Fibroblast of lung (primary cell): ENCODE measurements around the gene RHD.

Experiments used
- EZH2 ChIP-seq: IDR thresholded peaks from 2 replicates; pipeline ENCODE4 v1.5.1; 2012; ENCODE audit warnings: low read length, control low read depth, mild to moderate bottlenecking; ENCODE audit errors: missing control alignments
- TF ChIP-seq, protein P1 (sequence below), 2 donors: IDR thresholded peaks in 1 of 2; conservative IDR thresholded peaks in 1 of 2; 1 replicate in 1 of 2; 2 replicates in 1 of 2; pipeline ENCODE4 v1.5.1; 2011 to 2012; ENCODE audit warnings: low read length in 2 of 2, control low read depth in 1 of 2, inconsistent platforms in 1 of 2, low read depth in 1 of 2, mild to moderate bottlenecking in 1 of 2

DNA sequence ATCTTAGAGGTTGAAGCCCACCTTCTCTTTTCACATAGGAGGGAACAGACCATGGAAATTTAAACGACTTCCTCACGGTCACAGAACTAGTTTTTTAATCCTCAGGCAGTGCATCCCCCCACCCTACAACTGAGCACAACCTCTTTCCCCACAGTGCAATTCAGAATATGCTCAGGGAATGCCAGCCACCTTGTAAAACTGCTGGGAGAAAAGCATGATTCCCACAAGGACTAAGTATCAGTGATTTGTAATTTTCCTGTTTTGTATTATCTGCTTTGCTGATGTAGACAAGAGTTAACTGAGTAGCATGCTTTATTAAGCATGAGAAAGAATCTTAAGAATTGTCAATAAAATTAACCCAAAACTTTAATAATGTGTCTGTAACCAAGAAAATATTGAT, 89.6 kb downstream of the RHD start:
- TF ChIP-seq, protein P1, sequence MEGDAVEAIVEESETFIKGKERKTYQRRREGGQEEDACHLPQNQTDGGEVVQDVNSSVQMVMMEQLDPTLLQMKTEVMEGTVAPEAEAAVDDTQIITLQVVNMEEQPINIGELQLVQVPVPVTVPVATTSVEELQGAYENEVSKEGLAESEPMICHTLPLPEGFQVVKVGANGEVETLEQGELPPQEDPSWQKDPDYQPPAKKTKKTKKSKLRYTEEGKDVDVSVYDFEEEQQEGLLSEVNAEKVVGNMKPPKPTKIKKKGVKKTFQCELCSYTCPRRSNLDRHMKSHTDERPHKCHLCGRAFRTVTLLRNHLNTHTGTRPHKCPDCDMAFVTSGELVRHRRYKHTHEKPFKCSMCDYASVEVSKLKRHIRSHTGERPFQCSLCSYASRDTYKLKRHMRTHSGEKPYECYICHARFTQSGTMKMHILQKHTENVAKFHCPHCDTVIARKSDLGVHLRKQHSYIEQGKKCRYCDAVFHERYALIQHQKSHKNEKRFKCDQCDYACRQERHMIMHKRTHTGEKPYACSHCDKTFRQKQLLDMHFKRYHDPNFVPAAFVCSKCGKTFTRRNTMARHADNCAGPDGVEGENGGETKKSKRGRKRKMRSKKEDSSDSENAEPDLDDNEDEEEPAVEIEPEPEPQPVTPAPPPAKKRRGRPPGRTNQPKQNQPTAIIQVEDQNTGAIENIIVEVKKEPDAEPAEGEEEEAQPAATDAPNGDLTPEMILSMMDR (conservative IDR thresholded peaks at IDR 0.05 in 1 of 2, IDR thresholded peaks at IDR 0.05 in 1 of 2; ENCODE audit: low read depth in 1 of 2, low read length in 2 of 2) = no peak
- no peak for TF ChIP-seq EZH2
